Parathyroid adenoma (tissue), 2 donors: Measurements from ENCODE around the gene ERCC6L.

Source experiments
- H2AFZ ChIP-seq: fragments of 300-600 bp; sonication (generic); one replicate; pipeline ENCODE4 v1.7.0; 2017; ENCODE audit warnings: antibody characterized with exemption, mild to moderate bottlenecking
- H3K27ac ChIP-seq: fragments of 300-600 bp; sonication (generic); one replicate; pipeline ENCODE4 v1.7.0; 2017
- H3K27me3 ChIP-seq: fragments of 300-600 bp; sonication (generic); one replicate; pipeline ENCODE4 v1.7.0; 2017; ENCODE audit warnings: low read length; ENCODE audit not compliant: control insufficient read depth, insufficient read depth
- H3K36me3 ChIP-seq: fragments of 300-600 bp; sonication (generic); one replicate; pipeline ENCODE4 v1.7.0; 2017; ENCODE audit warnings: low read length; ENCODE audit not compliant: control insufficient read depth, insufficient read depth
- H3K4me1 ChIP-seq: fragments of 300-600 bp; sonication (generic); one replicate; pipeline ENCODE4 v1.7.0; 2017; ENCODE audit warnings: control low read depth
- H3K4me2 ChIP-seq: fragments of 300-600 bp; sonication (generic); one replicate; pipeline ENCODE4 v1.7.0; 2017; ENCODE audit warnings: low read length
- H3K4me3 ChIP-seq: fragments of 300-600 bp; sonication (generic); one replicate; pipeline ENCODE4 v1.7.0; 2017; ENCODE audit warnings: low read depth, low read length
- H3K79me2 ChIP-seq: fragments of 300-600 bp; sonication (generic); one replicate; pipeline ENCODE4 v1.7.0; 2017; ENCODE audit warnings: control low read depth
- H3K9ac ChIP-seq: fragments of 300-600 bp; sonication (generic); one replicate; pipeline ENCODE4 v1.7.0; 2017; ENCODE audit warnings: mild to moderate bottlenecking
- H3K9me3 ChIP-seq: fragments of 300-600 bp; sonication (generic); one replicate; pipeline ENCODE4 v1.7.0; 2017; ENCODE audit warnings: low read length; ENCODE audit not compliant: control insufficient read depth
- TF ChIP-seq, protein P1 (sequence below): fragments of 300-600 bp; sonication (generic); IDR thresholded peaks from one replicate; pipeline ENCODE4 v1.7.0; 2017; ENCODE audit warnings: antibody characterized with exemption, mild to moderate bottlenecking
- donor health status: primary hyperparathyroidism.

ERCC6L gene, protein sequence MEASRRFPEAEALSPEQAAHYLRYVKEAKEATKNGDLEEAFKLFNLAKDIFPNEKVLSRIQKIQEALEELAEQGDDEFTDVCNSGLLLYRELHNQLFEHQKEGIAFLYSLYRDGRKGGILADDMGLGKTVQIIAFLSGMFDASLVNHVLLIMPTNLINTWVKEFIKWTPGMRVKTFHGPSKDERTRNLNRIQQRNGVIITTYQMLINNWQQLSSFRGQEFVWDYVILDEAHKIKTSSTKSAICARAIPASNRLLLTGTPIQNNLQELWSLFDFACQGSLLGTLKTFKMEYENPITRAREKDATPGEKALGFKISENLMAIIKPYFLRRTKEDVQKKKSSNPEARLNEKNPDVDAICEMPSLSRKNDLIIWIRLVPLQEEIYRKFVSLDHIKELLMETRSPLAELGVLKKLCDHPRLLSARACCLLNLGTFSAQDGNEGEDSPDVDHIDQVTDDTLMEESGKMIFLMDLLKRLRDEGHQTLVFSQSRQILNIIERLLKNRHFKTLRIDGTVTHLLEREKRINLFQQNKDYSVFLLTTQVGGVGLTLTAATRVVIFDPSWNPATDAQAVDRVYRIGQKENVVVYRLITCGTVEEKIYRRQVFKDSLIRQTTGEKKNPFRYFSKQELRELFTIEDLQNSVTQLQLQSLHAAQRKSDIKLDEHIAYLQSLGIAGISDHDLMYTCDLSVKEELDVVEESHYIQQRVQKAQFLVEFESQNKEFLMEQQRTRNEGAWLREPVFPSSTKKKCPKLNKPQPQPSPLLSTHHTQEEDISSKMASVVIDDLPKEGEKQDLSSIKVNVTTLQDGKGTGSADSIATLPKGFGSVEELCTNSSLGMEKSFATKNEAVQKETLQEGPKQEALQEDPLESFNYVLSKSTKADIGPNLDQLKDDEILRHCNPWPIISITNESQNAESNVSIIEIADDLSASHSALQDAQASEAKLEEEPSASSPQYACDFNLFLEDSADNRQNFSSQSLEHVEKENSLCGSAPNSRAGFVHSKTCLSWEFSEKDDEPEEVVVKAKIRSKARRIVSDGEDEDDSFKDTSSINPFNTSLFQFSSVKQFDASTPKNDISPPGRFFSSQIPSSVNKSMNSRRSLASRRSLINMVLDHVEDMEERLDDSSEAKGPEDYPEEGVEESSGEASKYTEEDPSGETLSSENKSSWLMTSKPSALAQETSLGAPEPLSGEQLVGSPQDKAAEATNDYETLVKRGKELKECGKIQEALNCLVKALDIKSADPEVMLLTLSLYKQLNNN

DNA sequence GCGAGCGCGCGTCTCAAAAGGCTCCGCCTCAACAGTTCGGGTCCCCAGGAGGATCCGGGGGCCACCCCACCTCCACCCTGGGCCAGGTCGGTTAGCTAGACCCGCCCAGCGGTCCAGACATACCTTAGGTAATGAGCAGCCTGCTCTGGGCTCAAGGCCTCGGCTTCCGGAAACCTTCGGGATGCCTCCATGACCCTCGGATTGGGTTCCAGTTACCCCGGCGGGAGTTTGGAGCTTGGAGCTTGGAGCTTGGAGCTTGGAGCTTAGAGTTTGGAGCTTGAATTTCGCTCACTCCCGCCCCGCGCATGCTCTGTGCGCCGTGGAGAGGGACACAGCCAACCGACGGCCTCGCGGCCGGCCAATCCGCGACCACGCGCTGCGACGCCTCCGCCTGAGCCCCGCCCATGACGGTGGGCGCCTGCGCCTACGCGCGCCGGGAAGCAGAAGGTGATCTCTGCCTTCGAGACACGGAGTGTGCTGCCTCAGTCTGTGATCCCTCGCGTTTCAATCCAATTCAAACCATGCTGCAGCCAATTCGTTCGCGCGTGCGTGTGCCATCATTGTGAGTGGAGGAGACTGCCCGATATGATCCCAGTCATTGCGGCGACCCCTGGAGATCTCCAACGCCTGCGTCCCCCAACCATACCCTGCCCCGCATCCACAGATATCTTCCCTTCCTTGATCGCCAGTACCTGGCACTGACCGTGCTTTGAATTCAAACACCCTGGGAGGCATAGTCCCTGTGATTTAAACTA lies at the start of gene ERCC6L:
Gene ERCC6L (minus strand): TSS at position 307 of the 755 bp plus-strand sequence. CDS start 116 bp downstream, at position 191.
- peak within 1 kb of the TSS; percentile 58 for H3K4me2 ChIP-seq
- H2AFZ ChIP-seq = peak within 1 kb of the TSS; percentile 75
- no peaks in the 10 kb centered on the region for H3K36me3 ChIP-seq
- no peak within 1 kb of the TSS for H3K27ac ChIP-seq
- peak within 1 kb of the TSS; percentile 3 for H3K4me3 ChIP-seq
- no peaks in the 10 kb centered on the region for H3K4me1 ChIP-seq
- H3K9me3 ChIP-seq = no peaks in the 10 kb centered on the region
- no peaks in the 10 kb centered on the region for H3K27me3 ChIP-seq
- H3K9ac ChIP-seq = no peak within 1 kb of the TSS
- TF ChIP-seq, protein P1, sequence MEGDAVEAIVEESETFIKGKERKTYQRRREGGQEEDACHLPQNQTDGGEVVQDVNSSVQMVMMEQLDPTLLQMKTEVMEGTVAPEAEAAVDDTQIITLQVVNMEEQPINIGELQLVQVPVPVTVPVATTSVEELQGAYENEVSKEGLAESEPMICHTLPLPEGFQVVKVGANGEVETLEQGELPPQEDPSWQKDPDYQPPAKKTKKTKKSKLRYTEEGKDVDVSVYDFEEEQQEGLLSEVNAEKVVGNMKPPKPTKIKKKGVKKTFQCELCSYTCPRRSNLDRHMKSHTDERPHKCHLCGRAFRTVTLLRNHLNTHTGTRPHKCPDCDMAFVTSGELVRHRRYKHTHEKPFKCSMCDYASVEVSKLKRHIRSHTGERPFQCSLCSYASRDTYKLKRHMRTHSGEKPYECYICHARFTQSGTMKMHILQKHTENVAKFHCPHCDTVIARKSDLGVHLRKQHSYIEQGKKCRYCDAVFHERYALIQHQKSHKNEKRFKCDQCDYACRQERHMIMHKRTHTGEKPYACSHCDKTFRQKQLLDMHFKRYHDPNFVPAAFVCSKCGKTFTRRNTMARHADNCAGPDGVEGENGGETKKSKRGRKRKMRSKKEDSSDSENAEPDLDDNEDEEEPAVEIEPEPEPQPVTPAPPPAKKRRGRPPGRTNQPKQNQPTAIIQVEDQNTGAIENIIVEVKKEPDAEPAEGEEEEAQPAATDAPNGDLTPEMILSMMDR = no peak
- no peaks in the 10 kb centered on the region for H3K79me2 ChIP-seq

DNA sequence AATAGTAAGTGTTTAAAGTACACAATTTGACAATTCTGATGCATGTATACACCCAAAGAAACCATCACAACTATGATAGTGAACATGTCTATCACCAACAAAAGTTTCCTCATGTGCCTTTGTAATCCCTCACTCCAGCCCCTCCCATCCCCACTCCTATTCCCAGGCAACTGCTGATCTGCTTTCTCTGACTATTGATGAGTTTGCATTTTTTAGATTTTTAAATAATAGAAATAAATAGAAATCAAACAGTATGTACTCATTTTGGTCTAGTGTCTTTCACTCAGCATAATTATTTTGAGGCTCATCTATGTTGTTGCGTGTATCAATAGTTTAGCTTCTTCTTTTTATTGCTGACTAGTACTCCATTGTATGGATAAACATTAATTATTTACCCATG lies 43.5 kb upstream of the ERCC6L start:
- H3K79me2 ChIP-seq = no peaks in the 10 kb centered on the region
- no peaks in the 10 kb centered on the region for H3K27me3 ChIP-seq
- peaks cover 3% of the 10 kb centered on the region for H3K4me1 ChIP-seq
- H3K27ac ChIP-seq = no peak overlapping the region
- no peaks in the 10 kb centered on the region for H3K36me3 ChIP-seq
- no peak overlapping the region for H3K9ac ChIP-seq
- no peak overlapping the region for H2AFZ ChIP-seq
- H3K4me3 ChIP-seq = no peak overlapping the region
- H3K9me3 ChIP-seq = no peaks in the 10 kb centered on the region
- TF ChIP-seq, protein P1 = no peak
- no peak overlapping the region for H3K4me2 ChIP-seq

DNA sequence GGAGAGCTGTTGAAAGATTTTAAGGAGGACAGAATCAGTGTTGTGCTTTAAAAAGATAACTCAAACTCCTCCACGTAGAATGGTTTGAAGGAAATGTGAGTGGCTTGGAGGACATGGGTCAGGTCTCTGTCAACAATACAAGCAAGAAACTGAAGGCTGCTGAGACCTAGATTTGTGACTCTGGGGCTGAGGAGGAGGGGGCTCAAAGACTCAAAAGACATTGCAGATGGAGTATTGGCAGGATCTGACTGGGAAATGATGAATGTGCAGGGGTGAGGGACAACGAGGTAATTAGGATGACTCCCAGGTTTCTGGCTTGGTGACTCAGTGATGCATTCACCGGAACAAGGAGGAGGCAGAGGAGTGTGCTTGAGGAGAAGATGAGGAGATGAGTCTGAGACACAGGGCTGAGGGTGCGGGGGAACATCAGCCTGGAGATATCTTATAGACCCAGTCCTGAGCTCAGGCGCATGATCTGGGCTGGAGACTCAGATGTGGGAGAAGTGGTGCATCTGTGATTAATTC lies 41.6 kb upstream of the ERCC6L start:
- no peak overlapping the region for H3K4me2 ChIP-seq

More for the DNA sequence above, 41.6 kb upstream of the ERCC6L start:
- H3K4me1 ChIP-seq = peaks cover 3% of the 10 kb centered on the region
- TF ChIP-seq, protein P1 = no peak
- no peaks in the 10 kb centered on the region for H3K36me3 ChIP-seq
- H3K27me3 ChIP-seq = no peaks in the 10 kb centered on the region
- no peaks in the 10 kb centered on the region for H3K79me2 ChIP-seq
- H3K9me3 ChIP-seq = no peaks in the 10 kb centered on the region
- H3K9ac ChIP-seq = no peak overlapping the region
- no peak overlapping the region for H3K4me3 ChIP-seq
- peak overlapping the region; percentile 62 for H2AFZ ChIP-seq
- H3K27ac ChIP-seq = no peak overlapping the region
